Measurements from ENCODE around the gene RGL1. TPM values are rescaled to one million over a fixed set of nuclear protein-coding genes. Genes with fewer than 3 reads are reported as not detected.

The RGL1 gene
- total and polyA plus RNA-seq, 3 donors from 2014 or later: 34.3 to 58.2 (median 41.5) TPM

DNA sequence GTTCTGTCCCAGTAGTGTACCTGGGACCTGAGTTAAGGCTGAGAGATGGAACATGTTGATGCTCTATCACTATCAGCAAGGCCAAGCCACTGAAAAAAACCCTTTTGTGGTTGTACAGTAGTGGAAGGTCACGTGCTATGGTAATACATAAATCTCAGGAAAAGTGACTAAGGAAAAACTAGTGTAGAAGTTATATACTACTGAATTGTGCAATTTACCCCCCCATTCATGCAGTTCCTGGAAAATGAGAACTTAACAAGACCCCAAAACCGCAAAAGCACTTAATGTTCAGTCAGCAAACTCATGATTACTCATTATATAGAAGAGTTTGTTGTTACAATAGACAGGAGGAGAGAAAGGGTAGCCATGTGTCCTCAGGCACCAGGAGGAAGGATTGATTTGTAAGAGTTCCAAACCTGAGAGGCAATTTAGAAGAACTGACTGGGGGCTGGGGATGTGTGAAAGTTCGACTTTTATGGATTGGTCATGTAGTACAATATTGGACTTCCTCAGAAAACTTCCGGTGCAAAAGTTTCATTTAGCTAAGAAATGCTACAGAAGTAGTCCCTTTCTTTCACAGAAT, 91.6 kb downstream of the RGL1 start:
- 69 to 73% methylated on average over 4 of the region's 4 CpGs for WGBS, 2 donors
- peaks cover 31% of the 10 kb centered on the region for H3K4me1 ChIP-seq
- DNase-seq: no peak
- TF ChIP-seq POLR2A (IDR thresholded peaks at IDR 0.05): no peak
- TF ChIP-seq, protein P1, sequence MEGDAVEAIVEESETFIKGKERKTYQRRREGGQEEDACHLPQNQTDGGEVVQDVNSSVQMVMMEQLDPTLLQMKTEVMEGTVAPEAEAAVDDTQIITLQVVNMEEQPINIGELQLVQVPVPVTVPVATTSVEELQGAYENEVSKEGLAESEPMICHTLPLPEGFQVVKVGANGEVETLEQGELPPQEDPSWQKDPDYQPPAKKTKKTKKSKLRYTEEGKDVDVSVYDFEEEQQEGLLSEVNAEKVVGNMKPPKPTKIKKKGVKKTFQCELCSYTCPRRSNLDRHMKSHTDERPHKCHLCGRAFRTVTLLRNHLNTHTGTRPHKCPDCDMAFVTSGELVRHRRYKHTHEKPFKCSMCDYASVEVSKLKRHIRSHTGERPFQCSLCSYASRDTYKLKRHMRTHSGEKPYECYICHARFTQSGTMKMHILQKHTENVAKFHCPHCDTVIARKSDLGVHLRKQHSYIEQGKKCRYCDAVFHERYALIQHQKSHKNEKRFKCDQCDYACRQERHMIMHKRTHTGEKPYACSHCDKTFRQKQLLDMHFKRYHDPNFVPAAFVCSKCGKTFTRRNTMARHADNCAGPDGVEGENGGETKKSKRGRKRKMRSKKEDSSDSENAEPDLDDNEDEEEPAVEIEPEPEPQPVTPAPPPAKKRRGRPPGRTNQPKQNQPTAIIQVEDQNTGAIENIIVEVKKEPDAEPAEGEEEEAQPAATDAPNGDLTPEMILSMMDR (IDR thresholded peaks at IDR 0.05): no peak
- H3K27ac ChIP-seq: peak overlapping the region; percentile 77 to 78
- intact Hi-C loops (cut with DNase I; ENCODE audit: low total_unique reads): no loop called here
- H3K9me3 ChIP-seq: no peaks in the 10 kb centered on the region
- no peak overlapping the region for H3K4me3 ChIP-seq
- no peaks in the 10 kb centered on the region for H3K36me3 ChIP-seq (ENCODE audit: low read depth, missing control alignments)
- no peaks in the 10 kb centered on the region for H3K27me3 ChIP-seq

DNA sequence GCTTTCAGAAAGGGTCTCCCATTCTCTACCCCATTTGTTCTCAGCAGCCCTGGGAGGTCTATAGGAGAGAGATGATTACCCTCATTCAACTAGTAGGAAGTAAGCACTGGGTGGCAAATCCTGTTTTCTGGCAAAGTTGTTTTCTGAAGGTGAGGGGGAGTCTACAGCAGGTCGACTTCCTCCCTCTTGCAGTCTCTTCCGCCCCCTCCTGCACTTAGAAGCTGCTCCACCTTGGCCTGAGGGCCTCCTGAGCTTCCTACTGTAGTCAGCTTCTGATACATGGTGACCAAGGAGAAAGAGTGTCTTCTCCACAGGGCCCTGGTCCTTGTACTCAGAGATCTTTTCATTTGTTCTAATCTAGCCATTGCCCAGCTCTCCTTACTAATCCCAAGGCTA, 93.1 kb downstream of the RGL1 start:
- no peak overlapping the region for H3K4me3 ChIP-seq
- no peaks in the 10 kb centered on the region for H3K27me3 ChIP-seq
- DNase-seq: no peak
- H3K27ac ChIP-seq: peak overlapping the region; percentile 77 to 78
- H3K4me1 ChIP-seq: peaks cover 31% of the 10 kb centered on the region
- no peaks in the 10 kb centered on the region for H3K9me3 ChIP-seq
- intact Hi-C loops (cut with DNase I; ENCODE audit: low total_unique reads): no loop called here
- H3K36me3 ChIP-seq (ENCODE audit: low read depth, missing control alignments): no peaks in the 10 kb centered on the region
- no peak for TF ChIP-seq POLR2A (IDR thresholded peaks at IDR 0.05)
- TF ChIP-seq, protein P1 (IDR thresholded peaks at IDR 0.05): no peak
- 29 to 52% methylated on average over 2 of the region's 2 CpGs for WGBS, 2 donors

DNA sequence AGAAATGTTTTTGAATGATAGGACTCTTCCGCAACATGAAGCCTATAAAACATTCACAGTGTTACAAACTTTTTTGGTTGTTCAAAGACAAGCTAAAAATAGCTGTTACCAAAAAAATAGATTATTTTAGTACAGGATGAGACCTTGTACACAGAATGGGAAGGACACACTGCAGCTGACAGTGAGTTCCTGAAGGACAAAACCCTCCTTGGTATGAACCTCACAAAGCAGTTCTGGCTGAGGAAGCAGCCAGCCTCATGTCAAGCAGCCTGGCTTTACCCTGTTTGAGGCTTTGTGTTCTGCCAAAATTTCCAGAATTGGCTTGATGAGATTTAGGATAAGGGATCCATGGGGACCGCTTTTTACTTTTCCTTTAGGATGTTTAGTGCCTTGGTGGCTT, 93.7 kb downstream of the RGL1 start:
- intact Hi-C loops (cut with DNase I; ENCODE audit: low total_unique reads): no loop called here
- TF ChIP-seq, protein P1 (IDR thresholded peaks at IDR 0.05): no peak
- TF ChIP-seq POLR2A (IDR thresholded peaks at IDR 0.05): no peak
- WGBS, 2 donors: 25 to 60% methylated on average over 2 of the region's 2 CpGs
- Histone ChIP-seq H3K4me3 (no peak overlapping the region), H3K4me1 (peaks cover 31% of the 10 kb centered on the region), H3K27ac (peak overlapping the region; percentile 77 to 78), H3K9me3 (no peaks in the 10 kb centered on the region), H3K27me3 (no peaks in the 10 kb centered on the region), H3K36me3 (ENCODE audit: low read depth, missing control alignments) (no peaks in the 10 kb centered on the region)
- peak; percentile 72 for DNase-seq

GRCh38 chr1:183901748-183902330, 96.9 kb downstream of the RGL1 start:
- intact Hi-C loops (cut with DNase I; ENCODE audit: low total_unique reads): no loop called here
- H3K9me3 ChIP-seq: no peaks in the 10 kb centered on the region
- DNase-seq: no peak
- no peaks in the 10 kb centered on the region for H3K27me3 ChIP-seq
- 65 to 67% methylated on average over 1 of the region's 1 CpG for whole genome bisulfite sequencing, 2 donors
- TF ChIP-seq, protein P1 (IDR thresholded peaks at IDR 0.05): no peak
- TF ChIP-seq POLR2A (IDR thresholded peaks at IDR 0.05): no peak
- no peak overlapping the region for H3K4me3 ChIP-seq
- peaks cover under 1% of the 10 kb centered on the region for H3K36me3 ChIP-seq (ENCODE audit: low read depth, missing control alignments)
- no peak overlapping the region for H3K27ac ChIP-seq
- peaks cover 25% of the 10 kb centered on the region for H3K4me1 ChIP-seq

GRCh38 chr1:183903101-183903500, 98.2 kb downstream of the RGL1 start:
- Histone ChIP-seq H3K4me1 (peaks cover 13% of the 10 kb centered on the region), H3K9me3 (no peaks in the 10 kb centered on the region), H3K27me3 (no peaks in the 10 kb centered on the region), H3K27ac (no peak overlapping the region), H3K4me3 (no peak overlapping the region), H3K36me3 (ENCODE audit: low read depth, missing control alignments) (peaks cover 6% of the 10 kb centered on the region)
- intact Hi-C loops (cut with DNase I; ENCODE audit: low total_unique reads): no loop called here
- DNase-seq: no peak
- 80 to 93% methylated on average over 5 of the region's 5 CpGs for WGBS, 2 donors
- no peak for TF ChIP-seq POLR2A (IDR thresholded peaks at IDR 0.05)
- TF ChIP-seq, protein P1 (IDR thresholded peaks at IDR 0.05): no peak
